HCT116 (cell line): ENCODE data around the gene LY6G6C. TPM values are rescaled to one million over a fixed set of nuclear protein-coding genes. Genes with fewer than 3 reads are reported as not detected.
A peak's percentile ranks its signal among the peaks of the same experiment; 100 is the strongest.

Experiments
- ATAC-seq: fragments of 200-7000 bp; cut with Tn5 transposase; 2 replicates; pipeline ENCODE4 v1.9.1; 2020; ENCODE audit warnings: mild to moderate bottlenecking, moderate library complexity
- BruUV-seq: library from RNA; stranded (reverse); fragments of 400-500 nt; replicated peaks from 2 replicates; lab custom pipeline; 2021; lab: Mats Ljungman, UMichigan
- CTCF ChIA-PET: fragments of 300-600 bp; sonication (Branson Sonifier 250); formaldehyde crosslinking; loops from one replicate; lab custom pipeline; 2021; ENCODE audit warnings: antibody characterized with exemption; lab: Charles Lee
- POLR2A ChIA-PET: fragments of 300-600, 350-600 bp; sonication (Branson Sonifier 250); formaldehyde crosslinking; loops from one replicate; lab custom pipeline; 2021; ENCODE audit warnings: antibody characterized with exemption; lab: Charles Lee
- RAD21 ChIA-PET, 2 experiments: fragments of 300-600 bp; sonication (Branson Sonifier 250); formaldehyde crosslinking; loops; one replicate each; lab custom pipeline; 2023; ENCODE audit warnings: low total read pairs in 2 of 2; ENCODE audit not compliant: uncharacterized antibody in 2 of 2, unreplicated experiment in 2 of 2, low non-redundant PET in 1 of 2; lab: Charles Lee
- DNase-seq: peaks from one replicate; pipeline ENCODE4 v3.0.0-alpha.2; 2010; ENCODE audit warnings: low read depth, low spot score
- H2AFZ ChIP-seq: fragments of 200-600 bp; shearing (Covaris generic), sonication (generic); 2 replicates; pipeline ENCODE4 v1.6.1; 2017; ENCODE audit warnings: low read depth, mixed run types, mixed read lengths, antibody characterized with exemption, low read length; ENCODE audit not compliant: poor library complexity, severe bottlenecking
- H3K27ac ChIP-seq: 2 replicates; pipeline ENCODE4 v1.5.1; 2012; ENCODE audit warnings: low read depth, low read length
- H3K27me3 ChIP-seq: fragments of 200-600 bp; sonication (generic); 2 replicates; pipeline ENCODE4 v1.6.1; 2016; ENCODE audit warnings: mixed run types, low read length, mixed read lengths; ENCODE audit not compliant: insufficient read depth
- H3K36me3 ChIP-seq, 2 experiments: fragments of 200-500 bp in 1 of 2; fragments of 200-600 bp in 1 of 2; sonication (Bioruptor generic) in 1 of 2; sonication (generic) in 1 of 2; 2 replicates each; pipeline versions ENCODE4 v1.5.1 to v1.6.1; 2014 to 2016; ENCODE audit warnings: low read length in 2 of 2, inconsistent platforms in 1 of 2, mixed read lengths in 1 of 2, mixed run types in 1 of 2; ENCODE audit not compliant: insufficient read depth in 2 of 2, control insufficient read depth in 1 of 2
- H3K4me1 ChIP-seq, 2 experiments: fragments of 200-600 bp in 1 of 2; sonication (generic) in 1 of 2; 2 replicates each; pipeline versions ENCODE4 v1.5.1 to v1.6.1; 2012 to 2017; ENCODE audit warnings: low read length in 2 of 2, inconsistent platforms in 1 of 2, mild to moderate bottlenecking in 1 of 2, mixed read lengths in 1 of 2, mixed run types in 1 of 2, moderate library complexity in 1 of 2; ENCODE audit not compliant: insufficient read depth in 2 of 2, control insufficient read depth in 1 of 2
- H3K4me2 ChIP-seq: fragments of 200-600 bp; sonication (generic); 2 replicates; pipeline ENCODE4 v1.6.1; 2017; ENCODE audit warnings: mixed run types, low read length, mixed read lengths
- H3K4me3 ChIP-seq, 2 experiments: fragments of 200-600 bp in 1 of 2; sonication (generic) in 1 of 2; replicated peaks in 1 of 2; 2 replicates each; pipeline ENCODE4 v1.5.1; 2011 to 2016; ENCODE audit warnings: low read length in 2 of 2, control low read depth in 1 of 2, low read depth in 1 of 2, mild to moderate bottlenecking in 1 of 2, mixed read lengths in 1 of 2, mixed run types in 1 of 2
- H3K79me2 ChIP-seq: fragments of 200-600 bp; sonication (generic); 2 replicates; pipeline ENCODE4 v1.6.1; 2017; ENCODE audit warnings: mild to moderate bottlenecking, mixed run types, low read length, moderate library complexity, mixed read lengths; ENCODE audit not compliant: insufficient read depth
- H3K9ac ChIP-seq: fragments of 200-600 bp; sonication (generic); 2 replicates; pipeline ENCODE4 v1.6.1; 2016; ENCODE audit warnings: low read length, mixed read lengths
- H3K9me2 ChIP-seq: fragments of 200-600 bp; sonication (generic), shearing (Covaris generic); 2 replicates; pipeline ENCODE4 v1.6.1; 2017; ENCODE audit warnings: mixed run types, mild to moderate bottlenecking, moderate library complexity; ENCODE audit not compliant: insufficient read depth
- H3K9me3 ChIP-seq, 2 experiments: fragments of 200-500 bp in 1 of 2; fragments of 200-600 bp in 1 of 2; sonication (Bioruptor generic) in 1 of 2; sonication (generic) in 1 of 2; 2 replicates each; pipeline ENCODE4 v1.6.1; 2014 to 2017; ENCODE audit warnings: low read length in 2 of 2, mixed read lengths in 2 of 2, inconsistent platforms in 1 of 2, low read depth in 1 of 2, mild to moderate bottlenecking in 1 of 2, mixed run types in 1 of 2, moderate library complexity in 1 of 2; ENCODE audit not compliant: control insufficient read depth in 1 of 2, insufficient read depth in 1 of 2
- H4K20me1 ChIP-seq: fragments of 200-600 bp; sonication (generic), shearing (Covaris generic); 2 replicates; pipeline ENCODE4 v1.6.1; 2017; ENCODE audit warnings: mixed run types, mild to moderate bottlenecking, moderate library complexity; ENCODE audit not compliant: insufficient read depth
- ATF3 ChIP-seq: IDR thresholded peaks from 2 replicates; pipeline ENCODE4 v1.6.1; 2012
- CBX3 ChIP-seq: IDR thresholded peaks from 2 replicates; pipeline ENCODE4 v1.6.1; 2012; ENCODE audit warnings: low read depth
- CEBPB ChIP-seq: IDR thresholded peaks from 2 replicates; pipeline ENCODE4 v1.6.1; 2012; ENCODE audit warnings: low read depth
- ELF1 ChIP-seq: IDR thresholded peaks from 2 replicates; pipeline ENCODE4 v1.6.1; 2012; ENCODE audit warnings: low read depth, borderline replicate concordance
- EZH2 ChIP-seq: fragments of 200-600 bp; sonication (generic); IDR thresholded peaks from 2 replicates; pipeline ENCODE4 v1.6.1; 2017; ENCODE audit warnings: antibody characterized with exemption, mixed run types
- FOSL1 ChIP-seq: IDR thresholded peaks from 2 replicates; pipeline ENCODE4 v1.6.1; 2012; ENCODE audit warnings: low read depth
- JUND ChIP-seq: IDR thresholded peaks from 2 replicates; pipeline ENCODE4 v1.6.1; 2012
- POLR2A ChIP-seq: IDR thresholded peaks from 2 replicates; pipeline ENCODE4 v1.7.0; 2011; ENCODE audit warnings: borderline replicate concordance; ENCODE audit not compliant: insufficient read depth, insufficient read length; ENCODE audit errors: extremely low read depth
- POLR2AphosphoS5 ChIP-seq: IDR thresholded peaks from 2 replicates; pipeline ENCODE4 v1.6.1; 2011; ENCODE audit warnings: mild to moderate bottlenecking, low read depth, low read length, moderate library complexity
- RAD21 ChIP-seq: IDR thresholded peaks from 2 replicates; pipeline ENCODE4 v1.6.1; 2012; ENCODE audit warnings: low read depth, mild to moderate bottlenecking
- REST ChIP-seq: IDR thresholded peaks from 2 replicates; pipeline ENCODE4 v1.6.1; 2012; ENCODE audit warnings: low read depth
- SIN3A ChIP-seq: IDR thresholded peaks from 2 replicates; pipeline ENCODE4 v1.6.1; 2012; ENCODE audit warnings: low read depth
- TCF7L2 ChIP-seq: IDR thresholded peaks from 2 replicates; pipeline ENCODE4 v1.7.0; 2011; ENCODE audit warnings: borderline replicate concordance, inconsistent platforms; ENCODE audit not compliant: insufficient read depth, insufficient read length; ENCODE audit errors: extremely low read depth
- YY1 ChIP-seq: IDR thresholded peaks from 2 replicates; pipeline ENCODE4 v1.6.1; 2011; ENCODE audit warnings: low read length, low read depth, moderate library complexity, mild to moderate bottlenecking; ENCODE audit not compliant: insufficient replicate concordance; ENCODE audit errors: extremely low read depth
- ZBTB33 ChIP-seq: IDR thresholded peaks from 2 replicates; pipeline ENCODE4 v1.6.1; 2011; ENCODE audit warnings: mild to moderate bottlenecking, low read length, moderate library complexity; ENCODE audit not compliant: insufficient replicate concordance; ENCODE audit errors: extremely low read depth
- ZFX ChIP-seq: fragments of 450-650 bp; IDR thresholded peaks from 2 replicates; pipeline ENCODE4 v1.6.1; 2017
- ZNF274 ChIP-seq: fragments of 200-500 bp; sonication (Bioruptor generic); IDR thresholded peaks from 2 replicates; pipeline ENCODE4 v1.6.1; 2014; ENCODE audit warnings: mild to moderate bottlenecking, low read depth, low read length, inconsistent platforms
- intact Hi-C: fragments of 100-400 bp; cut with micrococcal nuclease; formaldehyde crosslinking; loops from 2 replicates; pipeline ENCODE4 v1.10.0; 2022
- total RNA-seq: library from RNA; stranded (reverse); gene quantifications from one replicate; pipeline ENCODE4 v1.2.1, GENCODE V29; 2021; ENCODE audit not compliant: unreplicated experiment
- TF ChIP-seq, protein P1 (sequence below): IDR thresholded peaks from 2 replicates; pipeline ENCODE4 v1.6.1; 2012
- TF ChIP-seq, protein P2 (sequence below), 3 experiments: fragments of 200-600 bp in 1 of 3; sonication (generic) in 1 of 3; IDR thresholded peaks in 2 of 3; conservative IDR thresholded peaks in 1 of 3; 2 replicates each; pipeline ENCODE4 v1.5.1; 2012 to 2017; ENCODE audit warnings: low read depth in 2 of 3, low read length in 2 of 3, antibody characterized with exemption in 1 of 3, borderline replicate concordance in 1 of 3, control low read depth in 1 of 3, mild to moderate bottlenecking in 1 of 3, mixed read lengths in 1 of 3, mixed run types in 1 of 3, moderate library complexity in 1 of 3; ENCODE audit not compliant: insufficient read depth in 1 of 3

Gene LY6G6C
- total RNA-seq, 1 experiment from 2014 or later: 0.54 TPM

DNA sequence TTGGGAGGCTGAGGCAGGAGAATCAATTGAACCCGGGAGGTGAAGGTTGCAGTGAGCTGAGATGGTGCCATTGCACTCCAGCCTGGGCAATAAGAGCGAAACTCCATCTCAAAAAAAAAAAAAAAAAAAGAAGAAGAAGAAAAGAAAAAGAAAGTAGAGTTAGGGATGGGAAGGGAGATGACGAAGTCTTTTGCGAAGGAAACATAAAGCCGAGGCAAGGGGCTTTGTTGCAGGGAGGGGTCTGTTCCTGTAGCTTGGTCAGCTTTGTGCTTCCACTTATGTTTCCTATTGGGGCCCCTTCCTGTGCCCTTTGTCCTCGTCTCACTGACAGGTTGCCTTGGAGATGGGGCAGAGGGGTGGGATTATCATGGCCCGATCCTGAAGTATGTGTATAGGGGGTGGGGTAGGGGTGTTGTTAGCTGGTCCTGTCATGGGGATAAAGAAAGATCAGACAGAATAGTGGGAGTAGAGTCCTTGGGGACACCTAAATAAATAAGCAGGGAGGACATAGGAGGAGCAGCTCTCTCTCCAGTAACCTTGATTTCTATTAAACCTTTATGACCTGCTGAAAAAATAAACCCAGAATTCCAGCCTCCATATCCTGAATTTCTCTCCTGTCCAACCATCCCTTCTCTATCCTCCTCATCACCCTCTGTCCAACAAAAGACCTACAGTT, 15.9 kb upstream of the LY6G6C start:
- Histone ChIP-seq H2AFZ (no peak overlapping the region), H3K4me1 (peaks cover 41 to 67% of the 10 kb centered on the region in 2 experiments), H3K9me2 (no peaks in the 10 kb centered on the region), H3K9me3 (no peaks in the 10 kb centered on the region), H3K36me3 (peaks cover 20 to 28% of the 10 kb centered on the region in 2 experiments), H3K4me2 (peak overlapping the region; percentile 83), H3K4me3 (peak overlapping the region; percentile 37 to 92), H3K79me2 (peaks cover 60% of the 10 kb centered on the region), H3K27me3 (no peaks in the 10 kb centered on the region), H3K27ac (peak overlapping the region; percentile 90), H4K20me1 (no peaks in the 10 kb centered on the region; the same call in 1 of the 2 replicates)
- intact Hi-C loops: loop anchor here (5.0 kb wide), 2 partner anchors 70 to 95 kb away; partner anchors contain the start of genes CSNK2B and LY6G5B
- CTCF ChIA-PET: interaction anchor here (1.1 to 3.6 kb wide), 5 partner anchors 8 to 73 kb away, joined by 4 to 25 read pairs (median 9); partner anchors contain the start of genes DDAH2, GPANK1 and LY6G5C
- no TSS peak for BruUV-seq
- RAD21 ChIA-PET: no interaction called here
- no peak for DNase-seq
- no peak for ATAC-seq
- TF ChIP-seq YY1: no peak
- TF ChIP-seq, protein P1, sequence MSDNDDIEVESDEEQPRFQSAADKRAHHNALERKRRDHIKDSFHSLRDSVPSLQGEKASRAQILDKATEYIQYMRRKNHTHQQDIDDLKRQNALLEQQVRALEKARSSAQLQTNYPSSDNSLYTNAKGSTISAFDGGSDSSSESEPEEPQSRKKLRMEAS: no peak
- TF ChIP-seq ATF3: no peak
- no peak for TF ChIP-seq RAD21
- TF ChIP-seq CBX3: no peak
- TF ChIP-seq POLR2AphosphoS5: no peak
- TF ChIP-seq ZBTB33: no peak
- TF ChIP-seq ELF1: no peak
- no peak for TF ChIP-seq FOSL1
- TF ChIP-seq JUND: no peak
- no peak for TF ChIP-seq REST
- TF ChIP-seq POLR2A: no peak
- no peak for TF ChIP-seq CEBPB
- TF ChIP-seq ZFX: no peak
- TF ChIP-seq ZNF274: no peak
- no peak for TF ChIP-seq TCF7L2
- TF ChIP-seq EZH2: no peak
- no peak for TF ChIP-seq SIN3A
- TF ChIP-seq, protein P2, sequence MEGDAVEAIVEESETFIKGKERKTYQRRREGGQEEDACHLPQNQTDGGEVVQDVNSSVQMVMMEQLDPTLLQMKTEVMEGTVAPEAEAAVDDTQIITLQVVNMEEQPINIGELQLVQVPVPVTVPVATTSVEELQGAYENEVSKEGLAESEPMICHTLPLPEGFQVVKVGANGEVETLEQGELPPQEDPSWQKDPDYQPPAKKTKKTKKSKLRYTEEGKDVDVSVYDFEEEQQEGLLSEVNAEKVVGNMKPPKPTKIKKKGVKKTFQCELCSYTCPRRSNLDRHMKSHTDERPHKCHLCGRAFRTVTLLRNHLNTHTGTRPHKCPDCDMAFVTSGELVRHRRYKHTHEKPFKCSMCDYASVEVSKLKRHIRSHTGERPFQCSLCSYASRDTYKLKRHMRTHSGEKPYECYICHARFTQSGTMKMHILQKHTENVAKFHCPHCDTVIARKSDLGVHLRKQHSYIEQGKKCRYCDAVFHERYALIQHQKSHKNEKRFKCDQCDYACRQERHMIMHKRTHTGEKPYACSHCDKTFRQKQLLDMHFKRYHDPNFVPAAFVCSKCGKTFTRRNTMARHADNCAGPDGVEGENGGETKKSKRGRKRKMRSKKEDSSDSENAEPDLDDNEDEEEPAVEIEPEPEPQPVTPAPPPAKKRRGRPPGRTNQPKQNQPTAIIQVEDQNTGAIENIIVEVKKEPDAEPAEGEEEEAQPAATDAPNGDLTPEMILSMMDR (IDR thresholded peaks at IDR 0.05 in 2 of 3, conservative IDR thresholded peaks at IDR 0.05 in 1 of 3; ENCODE audit: borderline replicate concordance in 1 of 3, insufficient read depth in 1 of 3, low read depth in 2 of 3, low read length in 2 of 3): no peak
- TF ChIP-seq, all 23 proteins: peak for 0
- H3K9ac ChIP-seq: peak overlapping the region; percentile 82
- POLR2A ChIA-PET: interaction anchor here (0.6 to 4.3 kb wide), 12 partner anchors 15 to 196 kb away, joined by 3 to 21 read pairs (median 4); partner anchors contain the start of genes ABHD16A, CSNK2B, DDX39B and GPANK1
